GM06990 (cell line): Measurements from ENCODE around the gene ADAMTS4.

Experiments
- DNase-seq: peaks from one replicate; pipeline ENCODE4 v3.0.0-alpha.2; 2011; ENCODE audit not compliant: insufficient read length; ENCODE audit errors: extremely low read depth
- H3K27me3 ChIP-seq: replicated peaks from 2 replicates; pipeline ENCODE4 v1.6.0; 2011; ENCODE audit warnings: low read length; ENCODE audit not compliant: control insufficient read depth, insufficient read depth
- H3K36me3 ChIP-seq: 2 replicates; pipeline ENCODE4 v1.5.1; 2011; ENCODE audit warnings: low read length; ENCODE audit not compliant: control insufficient read depth, insufficient read depth
- H3K4me3 ChIP-seq: replicated peaks from 2 replicates; pipeline ENCODE4 v1.5.1; 2011; ENCODE audit warnings: low read depth, mild to moderate bottlenecking, control low read depth, low read length
- CTCF ChIP-seq: IDR thresholded peaks from 2 replicates; pipeline ENCODE4 v1.5.1; 2011; ENCODE audit warnings: low read length, control low read depth, mild to moderate bottlenecking, inconsistent platforms; ENCODE audit not compliant: insufficient read depth, poor library complexity, severe bottlenecking

The ADAMTS4 gene

GRCh38 chr1:161223805-161224694, 25.2 kb upstream of the ADAMTS4 start:
- no peak for DNase-seq
- H3K36me3 ChIP-seq = peaks cover 4% of the 10 kb centered on the region
- H3K4me3 ChIP-seq = no peak overlapping the region
- H3K27me3 ChIP-seq = no peaks in the 10 kb centered on the region
- TF ChIP-seq CTCF = no peak

GRCh38 chr1:161222175-161223019, 23.5 kb upstream of the ADAMTS4 start:
- Histone ChIP-seq H3K36me3 (no peaks in the 10 kb centered on the region), H3K4me3 (no peak overlapping the region), H3K27me3 (no peaks in the 10 kb centered on the region)
- DNase-seq = no peak
- TF ChIP-seq CTCF = no peak

- Histone ChIP-seq H3K4me3 (no peak overlapping the region), H3K36me3 (peaks cover 4% of the 10 kb centered on the region), H3K27me3 (no peaks in the 10 kb centered on the region)
- DNase-seq = no peak
- no peak for TF ChIP-seq CTCF
These were observed 21.1 kb upstream of the ADAMTS4 start for GRCh38 chr1:161220002-161220401.

- DNase-seq = no peak
- no peak for TF ChIP-seq CTCF
- Histone ChIP-seq H3K4me3 (no peak overlapping the region), H3K27me3 (no peaks in the 10 kb centered on the region), H3K36me3 (peaks cover 5% of the 10 kb centered on the region)
These were observed 20.4 kb upstream of the ADAMTS4 start for GRCh38 chr1:161219078-161219892.

- no peak for DNase-seq
- H3K4me3 ChIP-seq = no peak overlapping the region
- no peaks in the 10 kb centered on the region for H3K27me3 ChIP-seq
- no peak for TF ChIP-seq CTCF
- H3K36me3 ChIP-seq = peaks cover 9% of the 10 kb centered on the region
These were observed 19.6 kb upstream of the ADAMTS4 start for GRCh38 chr1:161218301-161219077.
